Esophagus squamous epithelium (tissue), 5 donors: ENCODE data around the gene C1QTNF8. TPM values are rescaled to one million over a fixed set of nuclear protein-coding genes. Genes with fewer than 3 reads are reported as not detected.

Experiments
- DNase-seq: peaks from one replicate; lab custom pipeline; 2025; lab: John Stamatoyannopoulos, UW
- H3K27ac ChIP-seq, 4 donors: fragments of 200-600 bp; sonication (generic); one replicate each; pipeline ENCODE4 v1.5.1; 2016 to 2019; ENCODE audit warnings: mild to moderate bottlenecking in 1 of 4
- H3K27me3 ChIP-seq, 4 donors: fragments of 200-600 bp; sonication (generic); 1 replicate in 3 of 4; 2 replicates in 1 of 4; pipeline versions ENCODE4 v1.5.1 to v1.6.0; 2017 to 2021; ENCODE audit warnings: antibody characterized with exemption in 1 of 4
- H3K36me3 ChIP-seq, 3 donors: fragments of 200-600 bp; sonication (generic); one replicate each; pipeline ENCODE4 v1.5.1; 2016 to 2019
- H3K4me1 ChIP-seq, 3 donors: fragments of 200-600 bp; sonication (generic); one replicate each; pipeline ENCODE4 v1.5.1; 2017 to 2019
- H3K4me3 ChIP-seq, 4 donors: fragments of 200-600 bp; sonication (generic); 1 replicate in 3 of 4; 2 replicates in 1 of 4; pipeline ENCODE4 v1.5.1; 2016 to 2019; ENCODE audit warnings: mild to moderate bottlenecking in 2 of 4, moderate library complexity in 1 of 4
- H3K9me3 ChIP-seq, 3 donors: fragments of 200-600 bp; sonication (generic); one replicate each; pipeline ENCODE4 v1.5.1; 2016 to 2019
- CTCF ChIP-seq, 6 experiments: fragments of 450-650 bp in 4 of 6; fragments of 200-600 bp in 2 of 6; sonication (generic) in 2 of 6; IDR thresholded peaks; one replicate each; pipeline ENCODE4 v1.5.1; 2016 to 2019; ENCODE audit warnings: antibody characterized with exemption in 6 of 6, mild to moderate bottlenecking in 4 of 6, moderate library complexity in 4 of 6
- POLR2A ChIP-seq, 4 donors: fragments of 450-650 bp; IDR thresholded peaks; one replicate each; pipeline ENCODE4 v1.6.1; 2017; ENCODE audit warnings: antibody characterized with exemption in 4 of 4, mild to moderate bottlenecking in 4 of 4, moderate library complexity in 3 of 4
- WGBS, 2 donors: methylation state at CpG; one replicate each; pipeline ENCODE4 v1.1.5; 2018; 5-methylcytosine and 5-hydroxymethylcytosine counted together
- intact Hi-C: fragments of 100-400 bp; cut with DNase I; formaldehyde crosslinking; loops from one replicate; pipeline ENCODE4 v1.15.0; 2022
- total RNA-seq, 4 donors: library from RNA; depleted of rRNA; stranded (reverse); fragments of >200 nt; gene quantifications; one replicate each; pipeline ENCODE4 v1.1.0, GENCODE V29; 2016
- donor health status: DM: yes; HTN: yes; CAD: no.

The C1QTNF8 gene
- total RNA-seq, 4 donors from 2014 or later: not detected

DNA sequence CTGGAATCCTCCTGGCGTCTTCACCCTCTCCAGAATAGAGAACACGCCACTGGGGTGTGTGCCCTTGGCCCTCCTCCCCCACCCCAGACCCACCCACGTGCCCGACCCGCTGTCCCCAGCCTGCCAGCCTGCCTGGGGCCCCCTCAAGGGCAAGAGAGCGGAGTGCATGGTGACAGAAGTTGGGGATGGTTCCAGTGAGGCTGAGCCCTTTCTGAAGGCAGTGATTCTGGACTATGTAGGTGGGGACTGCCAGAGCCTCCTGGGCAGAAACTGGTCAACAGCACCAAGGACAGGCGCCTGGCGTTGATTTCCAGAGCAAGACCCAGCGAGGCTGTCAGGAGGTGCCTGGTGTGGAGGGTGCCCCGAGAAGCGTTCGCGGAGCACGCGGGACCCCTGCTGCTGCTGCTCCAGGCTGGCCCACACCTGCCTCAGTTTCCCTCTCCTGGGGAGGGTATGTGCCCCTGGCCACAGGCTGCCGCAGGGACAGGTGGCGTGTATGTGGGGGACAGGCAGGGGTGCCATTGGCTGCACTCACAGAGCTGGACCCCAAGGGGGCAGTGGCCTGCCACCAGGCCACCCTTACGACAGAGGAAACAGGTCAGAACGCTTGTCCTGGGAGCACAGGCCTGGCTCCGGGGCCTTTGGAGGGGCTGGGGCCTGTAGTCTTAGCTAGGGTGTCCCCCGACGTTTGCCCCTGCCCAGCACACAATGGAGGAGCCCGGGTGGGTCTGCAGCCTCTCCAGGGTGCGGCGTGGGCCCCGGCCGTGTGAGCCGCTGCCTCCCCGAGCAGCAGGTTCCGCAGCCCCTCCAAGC, 22.3 kb downstream of the C1QTNF8 start:
- H3K4me3 ChIP-seq: no peak overlapping the region
- no peak overlapping the region for H3K27ac ChIP-seq
- H3K36me3 ChIP-seq: no peaks in the 10 kb centered on the region
- no peak for TF ChIP-seq POLR2A (IDR thresholded peaks at IDR 0.05)
- TF ChIP-seq CTCF (IDR thresholded peaks at IDR 0.05): no peak
- peaks cover 8 to 15% (median 11%) of the 10 kb centered on the region in 3 donors for H3K4me1 ChIP-seq
- no peaks in the 10 kb centered on the region for H3K9me3 ChIP-seq
- H3K27me3 ChIP-seq: peaks cover 6 to 99% (median 22%) of the 10 kb centered on the region in 4 donors
- no peak for DNase-seq
- intact Hi-C loops: no loop called here
- 44 to 83% methylated on average over 3 to 7 of the region's 30 CpGs for WGBS, 2 donors

- no peak overlapping the region for H3K27ac ChIP-seq
- H3K9me3 ChIP-seq: no peaks in the 10 kb centered on the region
- H3K27me3 ChIP-seq: peaks cover 6 to 99% (median 22%) of the 10 kb centered on the region in 4 donors
- intact Hi-C loops: no loop called here
- no peaks in the 10 kb centered on the region for H3K36me3 ChIP-seq
- no peak overlapping the region for H3K4me3 ChIP-seq
- no peak for DNase-seq
- no CpG with 5 or more reads among the region's 13 CpGs for WGBS, 2 donors
- peaks cover 2 to 9% (median 6%) of the 10 kb centered on the region in 3 donors for H3K4me1 ChIP-seq
- TF ChIP-seq POLR2A (IDR thresholded peaks at IDR 0.05) (no peak), CTCF (IDR thresholded peaks at IDR 0.05) (no peak)
These were observed 22.8 kb downstream of the C1QTNF8 start for GRCh38 chr16:1073262-1073558.

DNA sequence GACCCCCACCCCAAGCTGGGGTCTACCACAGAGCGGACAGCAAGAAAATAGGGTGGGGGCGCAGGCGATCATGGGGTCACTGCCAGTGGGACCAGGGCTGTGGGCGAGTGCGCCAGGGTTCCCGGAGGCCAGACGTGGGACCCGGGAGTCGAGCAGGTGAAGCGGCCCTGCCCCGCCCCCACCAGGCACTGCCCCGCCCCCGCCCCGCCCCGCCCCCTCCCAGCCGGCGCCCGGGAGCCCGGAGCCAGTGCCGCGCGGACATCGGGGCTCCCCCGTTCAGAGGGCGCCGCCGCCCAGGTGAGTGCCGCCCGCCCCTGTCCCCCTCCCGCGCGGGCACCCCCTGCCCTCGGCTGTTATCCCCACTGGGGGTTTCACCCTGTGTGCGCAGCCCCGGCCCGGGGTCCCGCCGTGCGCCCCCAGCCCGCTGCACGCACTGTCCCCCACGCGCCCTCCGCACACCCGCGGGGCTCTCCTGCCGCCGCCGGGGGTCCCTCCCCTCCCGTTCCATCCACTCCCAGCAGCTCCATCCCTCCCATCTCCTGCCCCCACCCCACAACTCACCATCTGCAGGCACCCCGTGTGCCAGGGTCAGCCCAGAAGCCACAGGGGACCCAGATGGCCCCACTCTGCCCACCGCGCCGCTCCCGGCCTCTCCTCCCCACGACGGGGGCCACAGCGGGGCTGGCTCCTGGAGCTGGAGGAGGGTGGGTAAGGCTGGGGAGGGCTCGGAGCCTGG, 23.4 kb downstream of the C1QTNF8 start, which contains the start of gene SSTR5:
TSS of gene SSTR5 (plus strand) at position 222 of the 736 bp plus-strand sequence. CDS start 6,122 bp downstream, outside the sequence.
- H3K36me3 ChIP-seq: no peaks in the 10 kb centered on the region
- no peak within 1 kb of the TSS for H3K4me3 ChIP-seq
- H3K27me3 ChIP-seq: peaks cover 6 to 99% (median 22%) of the 10 kb centered on the region in 4 donors
- TF ChIP-seq CTCF (IDR thresholded peaks at IDR 0.05) (no peak), POLR2A (IDR thresholded peaks at IDR 0.05) (no peak)
- H3K9me3 ChIP-seq: no peaks in the 10 kb centered on the region
- intact Hi-C loops: no loop called here
- no peak within 1 kb of the TSS for H3K27ac ChIP-seq
- DNase-seq: no peak
- WGBS, 2 donors: 11% methylated on average over 8 of the region's 59 CpGs; no CpG with 5 or more reads in 1 of the 2 donors
- peaks cover 0 to 8% (median under 1%) of the 10 kb centered on the region in 3 donors for H3K4me1 ChIP-seq

DNA sequence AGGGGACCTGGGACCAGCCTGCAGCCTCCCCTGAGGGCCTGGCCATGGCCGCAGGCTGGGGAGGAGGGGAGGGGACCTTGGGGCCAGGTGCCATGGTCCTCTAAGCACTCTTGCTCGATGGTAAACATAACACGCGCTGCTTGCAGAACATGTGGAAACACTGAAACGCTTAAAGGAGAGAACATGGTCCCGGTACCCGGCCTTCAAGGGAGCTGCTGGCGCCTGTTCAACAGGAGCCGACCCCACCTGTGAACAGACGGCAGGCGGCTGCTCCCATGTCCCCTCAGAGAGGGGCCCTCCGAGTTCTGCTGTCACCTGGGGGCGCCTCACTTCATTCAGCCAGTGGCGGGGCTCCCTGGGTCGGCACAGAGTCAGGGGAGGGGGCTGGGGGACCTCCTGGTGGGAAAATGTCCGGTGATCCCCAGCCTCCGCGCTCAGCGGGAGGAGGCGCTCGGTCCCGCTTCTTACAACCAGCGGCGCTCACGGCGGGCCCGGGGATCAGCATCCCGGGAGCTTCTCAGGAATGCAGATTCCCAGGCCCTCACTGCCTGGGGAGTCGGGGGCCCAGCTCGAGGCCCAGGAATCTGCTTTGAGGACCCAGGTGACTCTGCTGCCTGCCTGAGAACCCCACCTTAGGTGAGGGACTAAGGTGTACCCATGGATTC, 24.4 kb downstream of the C1QTNF8 start:
- intact Hi-C loops: no loop called here
- no peaks in the 10 kb centered on the region for H3K36me3 ChIP-seq
- WGBS, 2 donors: 0 to 6% methylated on average over 1 to 6 of the region's 30 CpGs
- H3K27ac ChIP-seq: no peak overlapping the region
- H3K4me1 ChIP-seq: peaks cover 0 to 8% (median 0%) of the 10 kb centered on the region in 3 donors
- H3K27me3 ChIP-seq: peaks cover 6 to 99% (median 21%) of the 10 kb centered on the region in 4 donors
- TF ChIP-seq CTCF (IDR thresholded peaks at IDR 0.05): no peak
- no peak for DNase-seq
- H3K4me3 ChIP-seq: no peak overlapping the region
- no peaks in the 10 kb centered on the region for H3K9me3 ChIP-seq
